Measurements from ENCODE around the gene FFAR3. TPM values are rescaled to one million over a fixed set of nuclear protein-coding genes. Genes with fewer than 3 reads are reported as not detected.

Gene FFAR3
- 0.21 TPM in 1 of 2 replicates, not detected in the other for total RNA-seq
- not detected in 2 replicates for polyA plus RNA-seq

- no peak within 1 kb of the TSS for H3K4me3 ChIP-seq
- peak in 1 of 2 donors; percentile 92 for DNase-seq (ENCODE audit: low read depth in 1 of 2, low spot score in 1 of 2)
- no peak within 1 kb of the TSS for H3K27ac ChIP-seq
- H3K9me3 ChIP-seq (ENCODE audit: low read depth), result no peaks in the 10 kb centered on the region
- no peaks in the 10 kb centered on the region for H3K27me3 ChIP-seq
- no peaks in the 10 kb centered on the region for H3K4me1 ChIP-seq (ENCODE audit: low read depth)
- H3K36me3 ChIP-seq, result no peaks in the 10 kb centered on the region
- TF ChIP-seq CTCF (IDR thresholded peaks at IDR 0.05; ENCODE audit: low read depth, low read length), result no peak
Measured at GRCh38 chr19:35357867-35358573, at the start of gene FFAR3. TSS of gene FFAR3 (plus strand) at chr19:35358460. CDS start at chr19:35358891, 431 bp downstream.

- peaks cover 21% of the 10 kb centered on the region for H3K4me1 ChIP-seq (ENCODE audit: low read depth)
- no peaks in the 10 kb centered on the region for H3K36me3 ChIP-seq
- no peaks in the 10 kb centered on the region for H3K27me3 ChIP-seq
- H3K4me3 ChIP-seq, result no peak overlapping the region
- H3K27ac ChIP-seq, result peak overlapping the region; percentile 82
- H3K9me3 ChIP-seq (ENCODE audit: low read depth), result no peaks in the 10 kb centered on the region
- no peak for DNase-seq (ENCODE audit: low read depth in 1 of 2, low spot score in 1 of 2)
- TF ChIP-seq CTCF (IDR thresholded peaks at IDR 0.05; ENCODE audit: low read depth, low read length), result no peak
Measured at GRCh38 chr19:35308910-35309309, 49.4 kb upstream of the FFAR3 start.

- H3K4me1 ChIP-seq (ENCODE audit: low read depth), result peaks cover 21% of the 10 kb centered on the region
- H3K4me3 ChIP-seq, result no peak overlapping the region
- H3K27ac ChIP-seq, result peak overlapping the region; percentile 82
- TF ChIP-seq CTCF (IDR thresholded peaks at IDR 0.05; ENCODE audit: low read depth, low read length), result no peak
- H3K9me3 ChIP-seq (ENCODE audit: low read depth), result no peaks in the 10 kb centered on the region
- peak; percentile 84 to 95 for DNase-seq (ENCODE audit: low read depth in 1 of 2, low spot score in 1 of 2)
- H3K27me3 ChIP-seq, result no peaks in the 10 kb centered on the region
- H3K36me3 ChIP-seq, result no peaks in the 10 kb centered on the region
Measured at GRCh38 chr19:35309481-35310279, 48.6 kb upstream of the FFAR3 start.

GRCh38 chr19:35310331-35310730 lies 47.9 kb upstream of the FFAR3 start:
- H3K4me1 ChIP-seq (ENCODE audit: low read depth), result peaks cover 21% of the 10 kb centered on the region
- no peak for DNase-seq (ENCODE audit: low read depth in 1 of 2, low spot score in 1 of 2)
- H3K27me3 ChIP-seq, result no peaks in the 10 kb centered on the region
- no peaks in the 10 kb centered on the region for H3K9me3 ChIP-seq (ENCODE audit: low read depth)
- H3K27ac ChIP-seq, result peak overlapping the region; percentile 48
- H3K36me3 ChIP-seq, result no peaks in the 10 kb centered on the region
- no peak overlapping the region for H3K4me3 ChIP-seq
- TF ChIP-seq CTCF (IDR thresholded peaks at IDR 0.05; ENCODE audit: low read depth, low read length), result no peak

GRCh38 chr19:35310811-35311465 lies 47.3 kb upstream of the FFAR3 start:
- DNase-seq (ENCODE audit: low read depth in 1 of 2, low spot score in 1 of 2), result no peak
- H3K36me3 ChIP-seq, result no peaks in the 10 kb centered on the region
- H3K27ac ChIP-seq, result peak overlapping the region; percentile 48
- H3K4me3 ChIP-seq, result no peak overlapping the region
- no peak for TF ChIP-seq CTCF (IDR thresholded peaks at IDR 0.05; ENCODE audit: low read depth, low read length)
- H3K9me3 ChIP-seq (ENCODE audit: low read depth), result no peaks in the 10 kb centered on the region
- peaks cover 21% of the 10 kb centered on the region for H3K4me1 ChIP-seq (ENCODE audit: low read depth)
- no peaks in the 10 kb centered on the region for H3K27me3 ChIP-seq
